ENCODE data around the gene MN1. TPM values are rescaled to one million over a fixed set of nuclear protein-coding genes. Genes with fewer than 3 reads are reported as not detected.

MN1 gene
- total RNA-seq, 1 donor from 2014 or later = 4.0 TPM

DNA sequence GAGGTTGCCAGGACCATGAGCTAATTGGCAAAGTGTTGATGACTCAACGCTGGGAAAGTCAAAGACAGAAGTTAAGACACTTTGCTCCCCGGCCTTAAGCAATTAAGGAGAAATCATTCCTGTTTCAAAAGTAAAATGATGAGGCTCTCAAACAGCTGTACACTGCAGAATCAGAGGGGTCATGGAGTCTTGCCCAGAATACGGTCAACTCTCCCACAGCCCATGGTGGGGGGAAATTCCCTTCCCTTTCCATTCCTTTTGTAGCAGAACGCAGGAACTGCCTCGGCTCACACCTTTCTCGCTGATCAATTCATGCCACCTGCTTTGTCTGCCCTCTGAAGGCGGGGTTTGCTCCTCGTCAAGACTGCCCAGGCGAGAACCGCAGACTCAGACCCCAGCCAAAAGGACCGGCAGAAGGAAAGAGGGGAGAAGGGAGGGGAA is 52.8 kb downstream of the MN1 start:
- H3K36me3 ChIP-seq = no peaks in the 10 kb centered on the region
- H3K9me3 ChIP-seq = no peaks in the 10 kb centered on the region
- TF ChIP-seq, protein P1, sequence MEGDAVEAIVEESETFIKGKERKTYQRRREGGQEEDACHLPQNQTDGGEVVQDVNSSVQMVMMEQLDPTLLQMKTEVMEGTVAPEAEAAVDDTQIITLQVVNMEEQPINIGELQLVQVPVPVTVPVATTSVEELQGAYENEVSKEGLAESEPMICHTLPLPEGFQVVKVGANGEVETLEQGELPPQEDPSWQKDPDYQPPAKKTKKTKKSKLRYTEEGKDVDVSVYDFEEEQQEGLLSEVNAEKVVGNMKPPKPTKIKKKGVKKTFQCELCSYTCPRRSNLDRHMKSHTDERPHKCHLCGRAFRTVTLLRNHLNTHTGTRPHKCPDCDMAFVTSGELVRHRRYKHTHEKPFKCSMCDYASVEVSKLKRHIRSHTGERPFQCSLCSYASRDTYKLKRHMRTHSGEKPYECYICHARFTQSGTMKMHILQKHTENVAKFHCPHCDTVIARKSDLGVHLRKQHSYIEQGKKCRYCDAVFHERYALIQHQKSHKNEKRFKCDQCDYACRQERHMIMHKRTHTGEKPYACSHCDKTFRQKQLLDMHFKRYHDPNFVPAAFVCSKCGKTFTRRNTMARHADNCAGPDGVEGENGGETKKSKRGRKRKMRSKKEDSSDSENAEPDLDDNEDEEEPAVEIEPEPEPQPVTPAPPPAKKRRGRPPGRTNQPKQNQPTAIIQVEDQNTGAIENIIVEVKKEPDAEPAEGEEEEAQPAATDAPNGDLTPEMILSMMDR (IDR thresholded peaks at IDR 0.05) = no peak
- no peak overlapping the region for H3K4me3 ChIP-seq
- peaks cover 18% of the 10 kb centered on the region for H3K4me1 ChIP-seq
- H3K27ac ChIP-seq = no peak overlapping the region
- H3K27me3 ChIP-seq = no peaks in the 10 kb centered on the region
- ATAC-seq (no peak), DNase-seq (peak; percentile 12)
- intact Hi-C loops (cut with DNase I) = no loop called here

DNA sequence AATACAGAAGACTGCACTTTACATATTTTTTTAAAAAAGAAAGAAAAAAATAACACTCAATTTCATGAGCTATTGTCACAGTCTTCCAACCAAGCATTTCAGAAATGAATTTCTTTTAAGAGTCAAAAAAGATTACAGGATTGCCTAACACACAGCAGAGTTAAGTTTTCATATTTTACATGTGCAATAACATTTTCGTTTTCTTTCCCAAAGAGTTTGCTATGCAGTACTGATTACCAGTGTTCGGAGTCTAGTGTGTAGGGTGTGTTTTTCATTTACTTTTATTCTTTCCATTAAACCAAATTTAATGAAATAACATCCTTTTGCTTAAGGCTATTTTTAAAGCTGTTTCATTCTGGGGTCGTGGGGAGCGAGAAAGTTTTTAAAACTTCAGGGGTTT is 53.2 kb downstream of the MN1 start:
- intact Hi-C loops (cut with DNase I) = no loop called here
- Histone ChIP-seq H3K27ac (no peak overlapping the region), H3K9me3 (no peaks in the 10 kb centered on the region), H3K4me3 (no peak overlapping the region), H3K4me1 (peaks cover 18% of the 10 kb centered on the region), H3K27me3 (no peaks in the 10 kb centered on the region), H3K36me3 (no peaks in the 10 kb centered on the region)
- ATAC-seq (no peak), DNase-seq (no peak)
- TF ChIP-seq, protein P1 (IDR thresholded peaks at IDR 0.05) = no peak

DNA sequence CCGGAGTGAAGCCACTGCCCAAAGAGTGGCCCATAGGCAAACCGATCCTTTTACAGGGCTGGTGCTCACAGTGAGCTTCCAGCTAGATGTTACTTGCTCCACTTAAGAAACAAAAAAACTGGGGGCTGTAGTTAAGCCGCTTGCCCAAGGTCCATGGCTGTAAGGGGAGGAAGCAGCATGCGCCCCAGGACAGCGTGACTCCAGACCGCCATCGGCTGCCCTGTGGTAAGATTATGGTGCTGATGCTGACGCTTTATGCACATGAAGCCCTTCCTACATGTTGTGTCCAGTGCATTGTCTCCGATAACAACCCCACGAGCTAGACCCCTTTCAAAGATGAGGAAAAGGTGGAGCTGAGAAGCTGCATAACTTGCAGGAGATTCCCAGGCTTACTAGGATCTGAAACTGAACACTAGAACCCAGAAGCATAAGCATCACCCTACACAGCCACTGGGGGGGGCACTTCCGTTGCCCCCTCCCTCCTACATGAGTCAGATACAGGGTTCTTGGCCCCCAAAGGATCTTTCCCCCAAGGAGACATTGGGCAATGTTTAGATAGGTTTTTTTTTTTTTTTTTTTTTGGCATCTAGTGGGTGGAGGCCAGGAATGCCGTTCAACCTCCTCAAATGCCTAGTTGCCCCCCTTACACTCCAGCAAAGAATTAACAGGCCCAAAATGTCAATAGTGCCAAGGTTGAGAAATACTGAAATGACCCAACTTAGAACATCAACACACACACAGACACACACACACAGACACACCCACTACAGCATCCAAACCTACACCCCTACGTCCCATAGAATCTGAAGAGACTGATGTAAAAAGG is 53.9 kb downstream of the MN1 start:
- no peak overlapping the region for H3K27ac ChIP-seq
- ATAC-seq (no peak), DNase-seq (no peak)
- H3K4me1 ChIP-seq = peaks cover 14% of the 10 kb centered on the region
- TF ChIP-seq, protein P1 (IDR thresholded peaks at IDR 0.05) = no peak
- no peaks in the 10 kb centered on the region for H3K36me3 ChIP-seq
- H3K4me3 ChIP-seq = no peak overlapping the region
- intact Hi-C loops (cut with DNase I) = no loop called here
- no peaks in the 10 kb centered on the region for H3K9me3 ChIP-seq
- H3K27me3 ChIP-seq = no peaks in the 10 kb centered on the region

DNA sequence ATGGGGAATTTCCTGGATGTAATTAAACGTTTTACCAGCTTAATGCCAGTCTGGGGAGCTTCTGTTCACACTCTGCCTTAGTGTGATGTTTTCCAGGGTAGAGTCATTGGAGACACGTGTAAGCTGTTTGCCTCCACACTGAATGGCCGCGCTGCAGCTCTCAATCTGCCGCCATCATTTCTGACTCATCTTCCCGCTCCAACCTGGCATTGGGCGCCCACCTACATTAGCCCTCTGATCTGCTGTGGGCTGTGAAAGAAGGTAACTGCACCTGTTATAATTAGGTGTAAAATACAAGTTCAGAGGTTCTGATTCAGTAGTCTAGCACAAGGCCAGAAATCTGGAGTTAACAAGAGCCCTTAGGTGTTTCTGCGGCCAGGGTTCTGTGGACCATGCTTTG is 54.6 kb downstream of the MN1 start:
- ATAC-seq (no peak), DNase-seq (no peak)
- intact Hi-C loops (cut with DNase I) = no loop called here
- Histone ChIP-seq H3K36me3 (no peaks in the 10 kb centered on the region), H3K4me1 (peaks cover 14% of the 10 kb centered on the region), H3K4me3 (no peak overlapping the region), H3K9me3 (no peaks in the 10 kb centered on the region), H3K27me3 (no peaks in the 10 kb centered on the region), H3K27ac (no peak overlapping the region)
- TF ChIP-seq, protein P1 (IDR thresholded peaks at IDR 0.05) = no peak

DNA sequence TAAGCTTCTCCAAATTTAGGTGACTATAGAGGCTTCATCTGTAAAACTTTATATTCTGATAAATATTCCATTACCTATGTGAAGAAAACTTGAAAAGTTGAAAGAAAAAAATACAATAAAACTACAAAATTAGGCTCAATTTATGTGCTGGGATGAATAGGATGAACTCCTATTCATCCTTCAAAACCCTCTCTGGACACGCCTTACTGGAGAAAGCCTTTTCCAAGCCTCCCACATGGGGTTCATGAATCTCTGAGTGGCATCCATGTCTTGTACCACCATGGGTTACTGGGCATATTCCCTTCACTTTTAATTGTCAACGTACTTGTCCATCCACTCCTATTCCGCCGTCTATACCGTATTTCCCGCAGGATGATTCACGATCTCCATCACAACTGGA is 55.7 kb downstream of the MN1 start:
- TF ChIP-seq, protein P1 (IDR thresholded peaks at IDR 0.05) = no peak
- H3K36me3 ChIP-seq = no peaks in the 10 kb centered on the region
- H3K4me3 ChIP-seq = no peak overlapping the region
- peaks cover 14% of the 10 kb centered on the region for H3K4me1 ChIP-seq
- no peaks in the 10 kb centered on the region for H3K27me3 ChIP-seq
- ATAC-seq = no peak
- H3K27ac ChIP-seq = no peak overlapping the region
- H3K9me3 ChIP-seq = no peaks in the 10 kb centered on the region
- DNase-seq = no peak
- intact Hi-C loops (cut with DNase I) = no loop called here

All from upper lobe of right lung (tissue), 1 donor.